H1 (cell line): Measurements from ENCODE around the gene RGS7BP. TPM values are rescaled to one million over a fixed set of nuclear protein-coding genes. Genes with fewer than 3 reads are reported as not detected.

Experiments used
- CTCF ChIA-PET: fragments of 300-600 bp; sonication (Branson Sonifier 250); formaldehyde crosslinking; loops from one replicate; lab custom pipeline; 2021; ENCODE audit not compliant: partially characterized antibody; lab: Charles Lee
- POLR2A ChIA-PET: fragments of 300-600 bp; sonication (Branson Sonifier 250); formaldehyde crosslinking; loops from one replicate; lab custom pipeline; 2021; ENCODE audit warnings: inconsistent platforms; ENCODE audit not compliant: partially characterized antibody; lab: Charles Lee
- DNase-seq, 2 experiments: peaks; one replicate each; pipeline versions ENCODE4 v3.0.0 to v3.0.0-alpha.2; 2010 to 2022; ENCODE audit warnings: low spot score in 2 of 2, low read depth in 1 of 2, mixed read lengths in 1 of 2
- FAIRE-seq: peaks from 2 replicates; lab custom pipeline; 2011; peaks lifted over from hg19 to GRCh38; lab: Jason Lieb, UNC
- H2AFZ ChIP-seq: 2 replicates; pipeline ENCODE4 v1.8.1; 2012; ENCODE audit warnings: low read length, inconsistent platforms
- H2AK5ac ChIP-seq: 2 replicates; pipeline ENCODE4 v1.6.1; 2013; ENCODE audit warnings: low read depth, low read length
- H2BK120ac ChIP-seq: replicated peaks from 2 replicates; pipeline ENCODE3; 2013; ENCODE audit warnings: low read depth, low read length, inconsistent platforms
- H2BK12ac ChIP-seq: 2 replicates; pipeline ENCODE4 v1.6.1; 2013; ENCODE audit warnings: low read depth, low read length
- H2BK15ac ChIP-seq: 2 replicates; pipeline ENCODE4 v1.6.1; 2013; ENCODE audit warnings: low read length
- H2BK20ac ChIP-seq: 2 replicates; pipeline ENCODE4 v1.6.1; 2013; ENCODE audit warnings: low read length
- H2BK5ac ChIP-seq: 2 replicates; pipeline ENCODE4 v1.6.1; 2013; ENCODE audit warnings: low read depth, low read length
- H3K14ac ChIP-seq: 2 replicates; pipeline ENCODE4 v1.6.1; 2013; ENCODE audit warnings: inconsistent platforms; ENCODE audit not compliant: insufficient read length
- H3K18ac ChIP-seq: 2 replicates; pipeline ENCODE4 v1.6.1; 2013; ENCODE audit warnings: low read length; ENCODE audit errors: extremely low read depth
- H3K23ac ChIP-seq: 2 replicates; pipeline ENCODE4 v1.6.1; 2013; ENCODE audit warnings: inconsistent platforms; ENCODE audit not compliant: insufficient read length
- H3K23me2 ChIP-seq: 2 replicates; pipeline ENCODE4 v1.6.1; 2013; ENCODE audit warnings: low read depth, low read length
- H3K27ac ChIP-seq: 2 replicates; pipeline ENCODE4 v1.6.1; 2011; ENCODE audit warnings: low read depth, low read length, inconsistent platforms
- H3K27me3 ChIP-seq, 4 experiments: replicated peaks in 1 of 4; 1 replicate in 1 of 4; 2 replicates in 3 of 4; pipeline versions ENCODE4 v1.6.1 to v1.8.1; 2011 to 2013; ENCODE audit warnings: low read length in 3 of 4, mild to moderate bottlenecking in 3 of 4, inconsistent platforms in 2 of 4, mixed read lengths in 2 of 4, moderate library complexity in 1 of 4; ENCODE audit not compliant: control insufficient read depth in 3 of 4, insufficient read depth in 3 of 4; ENCODE audit errors: extremely low read depth in 1 of 4
- H3K36me3 ChIP-seq, 4 experiments: 2 replicates each; pipeline versions ENCODE4 v1.6.1 to v1.8.1; 2011 to 2013; ENCODE audit warnings: mild to moderate bottlenecking in 4 of 4, low read length in 3 of 4, moderate library complexity in 2 of 4, control low read depth in 1 of 4, inconsistent platforms in 1 of 4; ENCODE audit not compliant: insufficient read depth in 4 of 4, control insufficient read depth in 2 of 4
- H3K4ac ChIP-seq: replicated peaks from 2 replicates; pipeline ENCODE3; 2013; ENCODE audit warnings: low read length, low read depth, mixed read lengths, inconsistent platforms; ENCODE audit not compliant: insufficient read length
- H3K4me1 ChIP-seq, 4 experiments: replicated peaks in 1 of 4; 1 replicate in 1 of 4; 2 replicates in 3 of 4; pipeline versions ENCODE4 v1.6.1 to v1.8.1; 2011 to 2013; ENCODE audit warnings: low read length in 3 of 4, inconsistent platforms in 2 of 4, mixed read lengths in 1 of 4; ENCODE audit not compliant: insufficient read depth in 4 of 4, control insufficient read depth in 3 of 4
- H3K4me2 ChIP-seq, 2 experiments: 2 replicates each; pipeline versions ENCODE4 v1.6.1 to v1.8.1; 2011 to 2013; ENCODE audit warnings: low read depth in 2 of 2, low read length in 2 of 2, control low read depth in 1 of 2, inconsistent platforms in 1 of 2, mild to moderate bottlenecking in 1 of 2; ENCODE audit not compliant: insufficient read depth in 1 of 2
- H3K4me3 ChIP-seq, 4 experiments: fragments of 200-600, 300-600 bp in 1 of 4; sonication (generic), shearing (Covaris generic), sonication (Bioruptor Twin) in 1 of 4; 2 replicates each; pipeline versions ENCODE4 v1.5.1 to v1.8.1; 2011 to 2016; ENCODE audit warnings: low read length in 4 of 4, low read depth in 3 of 4, control low read depth in 2 of 4, inconsistent platforms in 2 of 4, mild to moderate bottlenecking in 2 of 4, mixed read lengths in 1 of 4, moderate library complexity in 1 of 4; ENCODE audit not compliant: insufficient read depth in 2 of 4; ENCODE audit errors: extremely low read depth in 1 of 4
- H3K56ac ChIP-seq: replicated peaks from 2 replicates; pipeline ENCODE3; 2013; ENCODE audit warnings: low read depth, mild to moderate bottlenecking, mixed read lengths, low read length, inconsistent platforms; ENCODE audit not compliant: insufficient read length
- H3K79me1 ChIP-seq: 2 replicates; pipeline ENCODE4 v1.6.1; 2013; ENCODE audit warnings: low read depth, low read length, control low read depth
- H3K79me2 ChIP-seq, 2 experiments: 2 replicates each; pipeline versions ENCODE4 v1.6.1 to v1.8.1; 2012 to 2013; ENCODE audit warnings: low read length in 2 of 2, mild to moderate bottlenecking in 2 of 2, inconsistent platforms in 1 of 2; ENCODE audit not compliant: insufficient read depth in 2 of 2, control insufficient read depth in 1 of 2
- H3K9ac ChIP-seq, 4 experiments: replicated peaks in 1 of 4; 1 replicate in 1 of 4; 2 replicates in 3 of 4; pipeline versions ENCODE4 v1.6.1 to v1.8.1; 2011 to 2013; ENCODE audit warnings: low read depth in 3 of 4, low read length in 3 of 4, control low read depth in 2 of 4, mild to moderate bottlenecking in 2 of 4, moderate library complexity in 2 of 4, inconsistent platforms in 1 of 4; ENCODE audit errors: extremely low read depth in 1 of 4
- H3K9me3 ChIP-seq, 2 experiments: 2 replicates each; pipeline versions ENCODE4 v1.6.1 to v1.8.1; 2012 to 2013; ENCODE audit warnings: mild to moderate bottlenecking in 2 of 2, moderate library complexity in 2 of 2, control low read depth in 1 of 2, inconsistent platforms in 1 of 2, low read depth in 1 of 2, low read length in 1 of 2, mixed read lengths in 1 of 2; ENCODE audit not compliant: insufficient read depth in 2 of 2
- H4K20me1 ChIP-seq, 2 experiments: replicated peaks in 1 of 2; 2 replicates each; pipeline versions ENCODE3 to v1.8.1; 2011 to 2013; ENCODE audit warnings: inconsistent platforms in 2 of 2, low read length in 2 of 2, mild to moderate bottlenecking in 1 of 2; ENCODE audit not compliant: insufficient read depth in 2 of 2, control insufficient read depth in 1 of 2
- H4K5ac ChIP-seq: 2 replicates; pipeline ENCODE4 v1.6.1; 2013; ENCODE audit warnings: low read length, low read depth, mixed read lengths, inconsistent platforms; ENCODE audit not compliant: insufficient read length
- H4K8ac ChIP-seq: 2 replicates; pipeline ENCODE4 v1.8.0; 2013; ENCODE audit warnings: mild to moderate bottlenecking, moderate library complexity, low read length, inconsistent platforms; ENCODE audit not compliant: insufficient read depth; ENCODE audit errors: extremely low read depth
- H4K91ac ChIP-seq: replicated peaks from 2 replicates; pipeline ENCODE3; 2013; ENCODE audit warnings: low read length, mixed read lengths, inconsistent platforms; ENCODE audit not compliant: insufficient read length
- CBX8 ChIP-seq: fragments of 300-800, 300-1000 bp; sonication (generic); IDR thresholded peaks from 2 replicates; pipeline ENCODE4 v1.7.1; 2016; ENCODE audit warnings: low read depth, low read length, borderline replicate concordance
- EP300 ChIP-seq, 2 experiments: IDR thresholded peaks; 1 replicate in 1 of 2; 2 replicates in 1 of 2; pipeline ENCODE4 v1.6.1; 2011 to 2012; ENCODE audit warnings: low read depth in 2 of 2, low read length in 2 of 2, mild to moderate bottlenecking in 2 of 2, borderline replicate concordance in 1 of 2, inconsistent platforms in 1 of 2, moderate library complexity in 1 of 2
- NANOG ChIP-seq: IDR thresholded peaks from 2 replicates; pipeline ENCODE4 v1.6.1; 2011; ENCODE audit warnings: low read length, low read depth, mild to moderate bottlenecking, inconsistent platforms; ENCODE audit not compliant: insufficient read depth, poor library complexity, severe bottlenecking
- NRF1 ChIP-seq: IDR thresholded peaks from 2 replicates; pipeline ENCODE4 v1.6.1; 2011; ENCODE audit warnings: mild to moderate bottlenecking, low read depth, low read length, improper control_type of control experiment
- SAP30 ChIP-seq: fragments of 300-600 bp; sonication (generic); IDR thresholded peaks from 2 replicates; pipeline ENCODE4 v1.7.1; 2012; ENCODE audit warnings: low read length, moderate library complexity, mild to moderate bottlenecking, inconsistent platforms; ENCODE audit not compliant: insufficient read depth, insufficient replicate concordance
- SIX5 ChIP-seq: IDR thresholded peaks from 2 replicates; pipeline ENCODE4 v1.6.1; 2011; ENCODE audit warnings: mild to moderate bottlenecking, low read depth, low read length
- TEAD4 ChIP-seq: IDR thresholded peaks from 2 replicates; pipeline ENCODE4 v1.6.1; 2012; ENCODE audit warnings: low read depth, low read length, inconsistent platforms, mixed read lengths
- WGBS, 2 experiments: shearing (Covaris generic) in 1 of 2; methylation state at CpG; one replicate each; pipeline versions ENCODE4 v1.1.6 to v1.1.7; 2013 to 2015; ENCODE audit warnings: low lambda C conversion rate in 2 of 2, mixed read lengths in 2 of 2, inconsistent platforms in 1 of 2, low coverage in 1 of 2, missing lambda C conversion rate in 1 of 2; ENCODE audit not compliant: insufficient replicate concordance in 2 of 2, insufficient coverage in 1 of 2, insufficient read length in 1 of 2; ENCODE audit errors: extremely low coverage in 1 of 2, missing lambda C conversion rate in 1 of 2; 5-methylcytosine and 5-hydroxymethylcytosine counted together
- polyA plus RNA-seq, 7 experiments: library from polyadenylated mRNA; depleted of rRNA in 3 of 7; stranded (reverse) in 5 of 7; unstranded in 2 of 7; fragments of >200 nt in 5 of 7; fragments of 200-250 nt in 2 of 7; gene quantifications; 1 replicate in 5 of 7; 2 replicates in 1 of 7; 4 replicates in 1 of 7; pipeline versions ENCODE4 v1.2.1 to v1.2.3, GENCODE V29; 2011 to 2013; ENCODE audit warnings: missing spikeins in 2 of 7, mixed read lengths in 2 of 7
- total RNA-seq: library from RNA; stranded (reverse); fragmentation: NEBNext Ultra II Directional; extraction: Animal tissue kit (Norgen Biotek cat#: 25700); gene quantifications from 2 replicates; pipeline ENCODE4 v1.2.1, GENCODE V29; 2021
- TF ChIP-seq, protein P1 (sequence below): IDR thresholded peaks from 2 replicates; pipeline ENCODE4 v1.6.1; 2011; ENCODE audit warnings: low read depth, mild to moderate bottlenecking, low read length; ENCODE audit not compliant: insufficient read depth
- TF ChIP-seq, protein P2 (sequence below): IDR thresholded peaks from 2 replicates; pipeline ENCODE4 v1.6.1; 2011; ENCODE audit warnings: low read length, improper control_type of control experiment

RGS7BP gene
- total and polyA plus RNA-seq, 2 of the 8 experiments (the other 6 are each of a cell fraction or from before 2014, with no cell fraction given): 0.65 to 2.3 TPM

DNA sequence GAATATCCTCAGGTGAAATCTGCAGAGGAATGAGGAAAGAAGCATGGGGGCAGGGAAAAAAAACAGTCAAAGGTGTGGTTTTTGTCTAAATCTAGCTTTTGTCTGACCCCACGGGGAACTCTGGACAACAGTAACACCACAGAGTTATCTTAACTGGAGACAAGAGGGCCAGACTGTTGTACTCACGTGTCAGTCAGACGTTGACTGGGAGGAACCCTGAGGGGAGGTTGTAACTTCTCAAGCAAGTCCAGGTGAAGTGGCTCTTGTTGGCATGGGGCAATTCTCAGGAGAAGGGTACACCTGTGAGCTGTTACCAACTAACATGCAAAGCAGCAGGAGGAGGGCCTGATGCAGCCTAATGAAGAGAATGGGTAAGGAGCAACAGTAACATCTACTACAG is 140.4 kb downstream of the RGS7BP start:
- no peaks in the 10 kb centered on the region for H3K23me2 ChIP-seq
- H3K14ac ChIP-seq: no peak overlapping the region
- H2BK120ac ChIP-seq: no peak overlapping the region
- peaks cover 0 to 9% (median 4%) of the 10 kb centered on the region in 4 experiments; a peak in 2 of 7 replicates for H3K4me1 ChIP-seq
- H3K9ac ChIP-seq: no peak overlapping the region
- H2AK5ac ChIP-seq: no peak overlapping the region
- WGBS, 2 experiments: 78% methylated on average over 3 of the region's 3 CpGs; no CpG with 5 or more reads in 1 of the 2 experiments
- H3K4ac ChIP-seq: no peak overlapping the region
- no peaks in the 10 kb centered on the region for H3K79me2 ChIP-seq
- ChIA-PET CTCF (interaction anchor here (0.8 to 7.4 kb wide), 5 partner anchors 11 to 137 kb away, joined by 4 to 39 read pairs (median 5); no protein-coding TSS in a partner anchor), POLR2A (interaction anchor here (0.5 kb wide), 1 partner anchor 837 kb away, joined by 3 read pairs; no protein-coding TSS in a partner anchor)
- H3K79me1 ChIP-seq: no peaks in the 10 kb centered on the region
- no peak overlapping the region for H3K56ac ChIP-seq
- H2BK15ac ChIP-seq: no peak overlapping the region
- no peak overlapping the region for H2BK5ac ChIP-seq
- no peak for DNase-seq
- H2BK20ac ChIP-seq: no peak overlapping the region
- no peak overlapping the region for H4K5ac ChIP-seq
- no peaks in the 10 kb centered on the region for H3K36me3 ChIP-seq
- no peaks in the 10 kb centered on the region for H4K20me1 ChIP-seq
- no peak overlapping the region for H3K4me2 ChIP-seq
- peak overlapping the region; percentile 72 for H2AFZ ChIP-seq
- H4K91ac ChIP-seq: no peak overlapping the region
- H2BK12ac ChIP-seq: 0 out of 2 replicates have a peak overlapping the region, but pooled peaks have one; percentile 20
- H3K4me3 ChIP-seq: no peak overlapping the region
- no peak overlapping the region for H3K23ac ChIP-seq
- peak; percentile 52 for FAIRE-seq
- H3K27me3 ChIP-seq: no peaks in the 10 kb centered on the region
- H3K27ac ChIP-seq: no peak overlapping the region
- H3K9me3 ChIP-seq: no peaks in the 10 kb centered on the region
- no peak overlapping the region for H3K18ac ChIP-seq
- no peak overlapping the region for H4K8ac ChIP-seq
- TF ChIP-seq CBX8 (no peak), NRF1 (no peak), NANOG (no peak), EP300 (IDR thresholded peaks at IDR 0.05; ENCODE audit: borderline replicate concordance in 1 of 2, low read depth in 2 of 2, low read length in 2 of 2) (no peak), SAP30 (no peak), SIX5 (no peak), TEAD4 (no peak)
- TF ChIP-seq, protein P1, sequence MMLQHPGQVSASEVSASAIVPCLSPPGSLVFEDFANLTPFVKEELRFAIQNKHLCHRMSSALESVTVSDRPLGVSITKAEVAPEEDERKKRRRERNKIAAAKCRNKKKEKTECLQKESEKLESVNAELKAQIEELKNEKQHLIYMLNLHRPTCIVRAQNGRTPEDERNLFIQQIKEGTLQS: no peak
- TF ChIP-seq, protein P2, sequence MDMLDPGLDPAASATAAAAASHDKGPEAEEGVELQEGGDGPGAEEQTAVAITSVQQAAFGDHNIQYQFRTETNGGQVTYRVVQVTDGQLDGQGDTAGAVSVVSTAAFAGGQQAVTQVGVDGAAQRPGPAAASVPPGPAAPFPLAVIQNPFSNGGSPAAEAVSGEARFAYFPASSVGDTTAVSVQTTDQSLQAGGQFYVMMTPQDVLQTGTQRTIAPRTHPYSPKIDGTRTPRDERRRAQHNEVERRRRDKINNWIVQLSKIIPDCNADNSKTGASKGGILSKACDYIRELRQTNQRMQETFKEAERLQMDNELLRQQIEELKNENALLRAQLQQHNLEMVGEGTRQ: no peak
